ENCODE data around the gene UNC13A.

Gene UNC13A

DNA sequence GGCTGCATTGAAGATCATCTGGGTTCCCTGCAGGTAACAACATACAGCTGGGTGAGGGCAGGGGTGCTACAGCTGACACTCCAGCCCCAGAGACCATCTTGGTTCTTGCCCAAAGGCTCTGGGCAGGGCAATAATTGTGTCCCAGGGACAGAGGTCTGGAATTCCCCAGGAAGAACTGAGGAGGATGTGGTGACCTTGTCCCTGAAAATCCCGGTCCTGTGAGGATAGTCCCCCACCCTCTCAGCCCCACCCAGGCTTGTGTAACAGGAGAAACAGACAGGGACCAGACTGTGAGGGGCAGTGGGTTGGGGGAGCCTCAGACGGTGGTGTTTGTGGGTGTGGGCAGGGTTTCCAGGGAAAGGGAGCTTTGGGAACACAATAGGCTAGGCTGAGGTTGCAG, 69.2 kb downstream of the UNC13A start:
- Mint-ChIP-seq H3K27me3 (ENCODE audit: low read depth) (peaks cover 16% of the 10 kb centered on the region), H3K9me3 (no peaks in the 10 kb centered on the region), H3K4me3 (no peak overlapping the region), H3K27ac (no peak overlapping the region), H3K4me1 (ENCODE audit: low read depth) (peaks cover 11% of the 10 kb centered on the region), H3K36me3 (ENCODE audit: low read depth) (no peaks in the 10 kb centered on the region)
- no peak for DNase-seq (ENCODE audit: low spot score)

DNA sequence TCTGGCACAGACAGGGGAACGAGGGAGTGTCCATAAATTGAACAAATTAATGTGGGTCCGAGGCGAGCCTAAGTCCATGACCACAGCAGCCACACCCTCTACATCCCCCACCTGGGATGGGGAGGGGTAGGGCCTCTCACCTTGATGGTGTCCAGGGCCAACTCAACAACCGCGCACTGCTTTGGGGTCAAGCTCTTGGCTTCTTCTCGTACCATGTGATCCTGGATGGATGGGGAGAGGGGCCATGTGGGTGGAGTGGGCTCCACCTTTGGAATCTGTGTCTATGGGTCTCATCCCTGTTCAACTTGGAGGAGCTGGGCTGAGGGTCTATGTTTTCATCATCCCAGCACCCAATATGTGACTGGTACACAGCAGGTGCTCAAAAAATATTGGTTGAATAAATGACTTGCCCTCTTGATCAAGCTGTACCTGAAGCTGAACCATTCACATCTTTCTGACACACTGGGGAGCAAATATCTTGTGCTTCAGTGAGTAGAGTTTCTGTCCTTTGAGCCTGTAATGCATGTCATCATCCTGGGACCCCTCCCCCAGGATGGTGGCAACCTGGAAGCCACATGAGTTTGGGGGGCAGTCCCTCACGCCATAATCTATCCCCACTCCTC, 69.8 kb downstream of the UNC13A start:
- H3K4me3 Mint-ChIP-seq = no peak overlapping the region
- no peaks in the 10 kb centered on the region for H3K9me3 Mint-ChIP-seq
- H3K27ac Mint-ChIP-seq = no peak overlapping the region
- DNase-seq (ENCODE audit: low spot score) = no peak
- H3K4me1 Mint-ChIP-seq (ENCODE audit: low read depth) = peaks cover 11% of the 10 kb centered on the region
- no peaks in the 10 kb centered on the region for H3K36me3 Mint-ChIP-seq (ENCODE audit: low read depth)
- H3K27me3 Mint-ChIP-seq (ENCODE audit: low read depth) = peaks cover 17% of the 10 kb centered on the region

DNA sequence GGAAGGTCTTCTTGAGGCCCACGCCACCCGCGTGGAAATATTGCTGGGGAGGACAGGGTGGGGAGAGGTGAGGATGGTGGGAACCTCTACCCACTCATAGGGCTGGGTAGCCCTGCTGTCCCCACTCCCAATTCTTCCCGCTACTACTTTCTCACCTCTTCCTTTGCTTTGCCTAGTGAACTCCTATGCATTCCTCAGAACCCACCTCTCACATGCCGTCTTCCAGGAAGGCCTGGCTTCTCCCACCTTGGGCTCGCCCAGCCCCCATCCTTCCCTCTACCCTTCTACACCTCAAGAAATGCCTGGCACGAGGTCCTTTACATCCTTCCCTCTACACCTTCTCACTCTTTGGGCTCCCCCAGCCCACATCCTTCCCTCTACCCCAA, 70.4 kb downstream of the UNC13A start:
- Mint-ChIP-seq H3K27me3 (ENCODE audit: low read depth) (peaks cover 19% of the 10 kb centered on the region), H3K4me1 (ENCODE audit: low read depth) (peaks cover 10% of the 10 kb centered on the region), H3K36me3 (ENCODE audit: low read depth) (no peaks in the 10 kb centered on the region), H3K9me3 (no peaks in the 10 kb centered on the region), H3K27ac (no peak overlapping the region), H3K4me3 (no peak overlapping the region)
- DNase-seq (ENCODE audit: low spot score) = no peak

DNA sequence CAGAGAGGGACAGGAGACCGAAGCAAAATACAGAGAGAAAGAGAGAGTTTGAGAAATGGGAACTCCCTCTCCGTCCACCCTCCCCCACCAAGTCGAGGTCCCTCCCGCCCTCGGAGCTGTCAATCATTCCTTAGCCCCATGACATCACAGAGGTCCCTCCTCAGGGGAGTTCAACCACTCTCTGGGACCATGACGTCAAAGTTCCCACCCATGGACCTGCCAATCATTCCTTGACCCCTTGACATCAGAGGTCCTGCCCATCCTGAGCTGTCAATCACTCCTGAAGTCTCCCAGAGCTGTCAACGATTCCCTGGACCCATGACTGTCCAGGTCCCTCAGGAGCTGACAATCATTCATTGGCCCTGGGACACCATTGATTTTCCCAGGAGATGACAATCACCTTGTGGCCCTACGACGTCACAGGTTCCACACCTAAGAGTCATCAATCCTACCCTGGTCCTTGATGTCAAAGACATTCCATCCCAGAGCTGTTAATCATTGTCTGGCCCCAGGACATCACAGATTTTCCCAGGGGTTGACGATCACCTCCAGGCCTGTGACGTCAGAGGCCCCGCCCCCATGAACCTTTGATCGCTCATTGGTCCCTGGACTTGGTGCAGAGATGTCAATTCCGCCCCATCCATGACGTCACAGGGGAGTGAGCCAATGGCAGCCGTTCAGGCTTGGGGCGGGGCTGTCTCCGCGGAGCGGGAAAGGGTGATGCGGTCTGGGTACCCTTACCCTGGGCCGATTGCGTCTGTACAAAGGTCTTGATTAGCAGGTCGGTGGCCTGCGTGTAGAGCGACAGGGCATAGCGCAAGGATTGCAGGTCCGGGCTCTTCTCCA, 71.0 kb downstream of the UNC13A start:
- Mint-ChIP-seq H3K36me3 (ENCODE audit: low read depth) (no peaks in the 10 kb centered on the region), H3K4me1 (ENCODE audit: low read depth) (peaks cover 4% of the 10 kb centered on the region), H3K9me3 (no peaks in the 10 kb centered on the region), H3K27me3 (ENCODE audit: low read depth) (peaks cover 19% of the 10 kb centered on the region), H3K27ac (no peak overlapping the region), H3K4me3 (no peak overlapping the region)
- DNase-seq (ENCODE audit: low spot score) = no peak

DNA sequence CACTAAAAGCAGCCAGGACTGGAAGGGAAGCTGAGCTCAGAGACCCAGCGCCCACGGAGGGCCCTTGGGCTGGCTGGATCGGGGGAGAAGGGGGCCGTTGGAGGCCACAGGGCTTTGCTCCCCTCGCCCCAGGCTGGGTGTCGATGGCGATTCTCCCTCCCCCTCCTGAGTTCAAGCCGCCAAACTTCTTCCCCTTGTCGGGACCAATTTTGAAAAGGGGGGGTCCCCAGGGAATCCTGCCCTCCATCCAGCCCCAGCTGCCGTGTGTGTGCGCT, 71.5 kb downstream of the UNC13A start:
- DNase-seq (ENCODE audit: low spot score) = no peak

DNA sequence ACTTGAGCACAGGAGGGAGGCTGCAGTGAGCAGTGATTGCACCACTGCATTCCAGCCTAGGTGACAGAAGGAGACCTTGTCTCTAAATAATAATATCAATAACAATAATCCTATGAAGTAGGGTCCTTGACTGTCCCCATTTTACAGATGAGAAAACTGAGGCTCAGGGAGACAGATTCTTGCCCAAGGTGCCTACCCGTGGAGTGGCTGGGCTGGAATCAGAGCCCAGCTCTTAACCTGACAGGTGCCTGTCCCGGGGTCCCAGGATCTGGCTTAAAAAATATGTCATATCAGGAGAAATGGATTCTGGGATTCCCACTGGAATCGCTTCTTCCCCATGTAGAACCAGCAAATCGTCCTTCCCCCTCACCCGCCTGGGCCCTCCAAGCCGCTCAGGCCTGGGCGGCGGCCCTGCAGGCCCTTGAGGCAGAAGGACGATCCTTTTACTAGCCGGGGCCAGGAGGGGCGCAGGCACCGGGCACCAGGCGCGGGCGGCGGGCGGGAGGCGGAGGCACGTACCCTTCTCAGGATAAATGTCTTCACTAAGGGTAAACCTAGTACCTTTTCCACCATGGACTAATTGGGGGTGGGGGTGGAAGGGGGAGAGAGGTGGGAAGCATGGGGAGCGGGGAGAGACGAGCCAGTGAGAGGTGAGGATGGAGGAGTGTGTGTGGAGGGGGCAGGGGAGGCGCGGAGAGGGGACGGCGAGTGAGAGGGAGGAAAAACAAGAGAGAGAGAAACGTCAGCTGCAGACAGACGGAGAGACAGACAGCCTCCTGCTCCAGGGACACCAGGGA, 72.1 kb downstream of the UNC13A start:
- H3K4me3 Mint-ChIP-seq = peak overlapping the region; percentile 5
- H3K27ac Mint-ChIP-seq = no peak overlapping the region
- no peak for DNase-seq (ENCODE audit: low spot score)
- H3K36me3 Mint-ChIP-seq (ENCODE audit: low read depth) = no peaks in the 10 kb centered on the region
- no peaks in the 10 kb centered on the region for H3K9me3 Mint-ChIP-seq
- no peaks in the 10 kb centered on the region for H3K4me1 Mint-ChIP-seq (ENCODE audit: low read depth)
- peaks cover 19% of the 10 kb centered on the region for H3K27me3 Mint-ChIP-seq (ENCODE audit: low read depth)

More for the DNA sequence above, 71.5 kb downstream of the UNC13A start:
- peaks cover 19% of the 10 kb centered on the region for H3K27me3 Mint-ChIP-seq (ENCODE audit: low read depth)
- no peaks in the 10 kb centered on the region for H3K9me3 Mint-ChIP-seq
- no peaks in the 10 kb centered on the region for H3K4me1 Mint-ChIP-seq (ENCODE audit: low read depth)
- peak overlapping the region; percentile 5 for H3K4me3 Mint-ChIP-seq
- H3K27ac Mint-ChIP-seq = no peak overlapping the region
- no peaks in the 10 kb centered on the region for H3K36me3 Mint-ChIP-seq (ENCODE audit: low read depth)

DNA sequence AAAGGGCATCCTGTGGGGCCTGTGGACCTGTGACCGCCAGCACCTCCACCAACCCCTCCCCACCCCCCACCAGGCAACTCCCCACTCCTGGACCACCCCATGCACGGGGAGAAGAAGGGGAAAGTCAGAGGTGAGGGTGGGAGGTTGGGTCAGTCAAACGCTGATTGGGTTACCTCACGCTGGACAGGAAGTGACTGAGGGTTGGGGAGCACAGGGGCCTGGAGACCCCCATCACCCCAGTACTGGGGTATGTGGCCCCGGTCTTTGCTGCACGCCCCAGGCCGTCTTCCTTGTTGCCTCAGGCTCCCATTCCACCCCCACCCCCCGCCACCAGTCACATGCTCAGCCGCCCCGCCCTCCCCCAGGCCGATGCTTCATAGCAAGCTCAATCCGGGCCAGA, 73.7 kb downstream of the UNC13A start:
- no peak overlapping the region for H3K4me3 Mint-ChIP-seq
- no peaks in the 10 kb centered on the region for H3K9me3 Mint-ChIP-seq
- no peak for DNase-seq (ENCODE audit: low spot score)
- H3K27me3 Mint-ChIP-seq (ENCODE audit: low read depth) = peaks cover 19% of the 10 kb centered on the region
- no peaks in the 10 kb centered on the region for H3K36me3 Mint-ChIP-seq (ENCODE audit: low read depth)
- no peaks in the 10 kb centered on the region for H3K4me1 Mint-ChIP-seq (ENCODE audit: low read depth)
- no peak overlapping the region for H3K27ac Mint-ChIP-seq

DNA sequence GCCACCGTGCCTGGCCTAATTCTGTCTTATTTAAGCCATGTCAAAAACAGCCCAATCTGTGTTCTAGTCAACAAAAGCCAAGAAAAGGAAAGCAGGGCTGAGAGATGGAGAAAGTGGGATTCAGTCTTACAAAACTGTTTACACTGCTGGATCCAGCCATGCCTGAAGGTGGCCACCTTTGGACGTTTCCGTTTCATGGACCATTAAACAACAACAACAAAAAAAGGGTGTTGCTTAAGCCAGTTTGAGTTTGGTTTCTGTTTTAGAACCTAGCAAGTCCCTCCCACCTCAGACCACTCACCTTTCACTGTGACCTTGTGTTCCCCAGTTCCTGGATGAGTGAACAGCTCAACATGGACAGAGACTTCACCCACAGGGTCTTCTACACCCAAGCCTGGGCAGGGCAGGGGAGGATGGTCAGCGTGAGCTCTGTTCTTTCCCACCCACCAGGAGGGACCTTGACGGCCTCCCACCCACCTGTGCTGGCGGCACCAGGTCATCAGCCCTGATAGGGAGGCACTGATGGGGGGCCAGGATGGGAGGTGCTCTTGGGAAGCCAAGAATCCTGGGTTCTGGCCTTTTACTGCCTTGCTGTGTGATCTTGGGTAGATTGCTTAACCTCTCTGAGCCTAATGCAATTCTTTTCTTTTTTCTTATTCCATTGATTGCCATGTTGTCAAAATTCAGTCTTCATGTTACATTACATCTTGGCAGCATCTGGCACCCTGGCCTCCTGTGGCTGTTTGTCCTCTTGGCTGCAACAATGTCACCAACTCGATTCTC, 76.5 kb downstream of the UNC13A start:
- no peak overlapping the region for H3K27ac Mint-ChIP-seq
- H3K4me1 Mint-ChIP-seq (ENCODE audit: low read depth) = peaks cover 3% of the 10 kb centered on the region
- no peaks in the 10 kb centered on the region for H3K36me3 Mint-ChIP-seq (ENCODE audit: low read depth)
- no peak overlapping the region for H3K4me3 Mint-ChIP-seq
- no peak for DNase-seq (ENCODE audit: low spot score)
- H3K9me3 Mint-ChIP-seq = no peaks in the 10 kb centered on the region
- H3K27me3 Mint-ChIP-seq (ENCODE audit: low read depth) = peaks cover 8% of the 10 kb centered on the region

DNA sequence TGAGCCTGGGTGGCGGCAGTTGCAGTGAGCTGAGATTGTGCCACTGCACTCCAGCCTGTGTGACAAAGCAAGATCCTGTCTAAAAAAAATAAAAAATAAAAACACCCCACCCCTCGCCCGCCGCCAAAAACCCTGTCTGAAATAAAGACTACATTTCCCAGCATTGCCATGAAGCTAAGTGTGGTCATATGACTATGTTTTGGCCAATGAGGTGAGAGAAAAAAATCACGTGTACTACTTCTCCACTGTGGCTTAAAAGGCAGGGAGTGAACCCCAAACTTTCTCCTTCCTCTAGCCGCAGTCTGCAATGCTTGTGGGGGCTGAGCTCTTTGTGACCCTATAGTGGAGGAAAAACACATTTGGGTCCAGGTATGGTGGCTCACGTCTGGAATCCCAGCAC, 77.8 kb downstream of the UNC13A start:
- H3K27ac Mint-ChIP-seq = no peak overlapping the region
- peaks cover 5% of the 10 kb centered on the region for H3K27me3 Mint-ChIP-seq (ENCODE audit: low read depth)
- peaks cover 6% of the 10 kb centered on the region for H3K4me1 Mint-ChIP-seq (ENCODE audit: low read depth)
- DNase-seq (ENCODE audit: low spot score) = no peak
- H3K36me3 Mint-ChIP-seq (ENCODE audit: low read depth) = no peaks in the 10 kb centered on the region
- H3K9me3 Mint-ChIP-seq = no peaks in the 10 kb centered on the region
- H3K4me3 Mint-ChIP-seq = no peak overlapping the region

DNA sequence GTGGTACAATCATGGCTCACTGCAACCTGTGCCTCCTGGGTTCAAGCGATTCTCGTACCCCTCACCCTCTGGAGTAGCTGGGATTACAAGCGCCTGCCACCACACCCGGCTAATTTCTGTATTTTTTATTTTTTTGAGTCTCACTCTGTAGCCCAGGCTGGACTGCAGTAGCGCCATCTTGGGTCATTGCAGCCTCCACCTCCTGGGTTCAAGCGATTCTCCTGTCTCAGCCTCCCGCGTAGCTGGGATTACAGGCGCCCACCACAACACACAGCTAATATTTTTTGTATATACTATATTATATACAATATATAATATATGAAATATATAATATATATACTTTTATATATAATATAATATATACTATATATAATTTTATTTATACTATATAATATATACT, 80.2 kb downstream of the UNC13A start:
- H3K27me3 Mint-ChIP-seq (ENCODE audit: low read depth) = peaks cover 18% of the 10 kb centered on the region
- H3K36me3 Mint-ChIP-seq (ENCODE audit: low read depth) = no peaks in the 10 kb centered on the region
- no peak for DNase-seq (ENCODE audit: low spot score)
- H3K27ac Mint-ChIP-seq = no peak overlapping the region
- no peaks in the 10 kb centered on the region for H3K9me3 Mint-ChIP-seq
- H3K4me3 Mint-ChIP-seq = no peak overlapping the region
- H3K4me1 Mint-ChIP-seq (ENCODE audit: low read depth) = peaks cover 6% of the 10 kb centered on the region

DNA sequence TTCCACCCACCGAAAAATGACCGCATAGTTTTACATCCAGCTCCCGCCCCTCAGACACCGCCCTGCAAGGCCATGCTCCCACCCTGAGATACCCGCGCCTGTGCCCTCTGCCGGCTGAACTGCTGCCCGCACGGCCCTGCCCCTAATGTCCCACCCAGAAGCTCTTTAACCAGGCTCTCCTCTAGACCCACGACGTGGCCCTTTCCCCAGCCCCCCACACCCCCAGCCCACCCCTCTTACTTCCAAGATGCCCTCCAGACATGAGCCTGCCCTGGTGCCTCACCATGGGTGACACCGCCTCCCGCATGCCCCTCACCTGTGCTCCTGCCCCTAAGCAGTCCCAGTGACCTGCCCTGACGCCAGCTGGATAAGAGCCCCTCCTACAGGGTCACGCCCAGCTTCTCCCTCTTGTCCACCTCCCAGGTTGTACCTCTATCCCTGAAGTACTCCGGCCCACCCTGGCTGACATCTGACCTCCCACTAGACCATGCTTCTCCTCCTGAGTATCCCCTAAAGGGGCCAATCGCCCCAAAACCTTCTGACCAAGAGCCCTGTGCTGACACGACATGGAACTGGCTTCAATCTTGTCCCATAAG, 81.5 kb downstream of the UNC13A start:
- H3K4me1 Mint-ChIP-seq (ENCODE audit: low read depth) = peaks cover 6% of the 10 kb centered on the region
- H3K9me3 Mint-ChIP-seq = no peaks in the 10 kb centered on the region
- no peak for DNase-seq (ENCODE audit: low spot score)
- H3K27ac Mint-ChIP-seq = no peak overlapping the region
- peaks cover 28% of the 10 kb centered on the region for H3K27me3 Mint-ChIP-seq (ENCODE audit: low read depth)
- peak overlapping the region; percentile 77 for H3K4me3 Mint-ChIP-seq
- H3K36me3 Mint-ChIP-seq (ENCODE audit: low read depth) = no peaks in the 10 kb centered on the region

DNA sequence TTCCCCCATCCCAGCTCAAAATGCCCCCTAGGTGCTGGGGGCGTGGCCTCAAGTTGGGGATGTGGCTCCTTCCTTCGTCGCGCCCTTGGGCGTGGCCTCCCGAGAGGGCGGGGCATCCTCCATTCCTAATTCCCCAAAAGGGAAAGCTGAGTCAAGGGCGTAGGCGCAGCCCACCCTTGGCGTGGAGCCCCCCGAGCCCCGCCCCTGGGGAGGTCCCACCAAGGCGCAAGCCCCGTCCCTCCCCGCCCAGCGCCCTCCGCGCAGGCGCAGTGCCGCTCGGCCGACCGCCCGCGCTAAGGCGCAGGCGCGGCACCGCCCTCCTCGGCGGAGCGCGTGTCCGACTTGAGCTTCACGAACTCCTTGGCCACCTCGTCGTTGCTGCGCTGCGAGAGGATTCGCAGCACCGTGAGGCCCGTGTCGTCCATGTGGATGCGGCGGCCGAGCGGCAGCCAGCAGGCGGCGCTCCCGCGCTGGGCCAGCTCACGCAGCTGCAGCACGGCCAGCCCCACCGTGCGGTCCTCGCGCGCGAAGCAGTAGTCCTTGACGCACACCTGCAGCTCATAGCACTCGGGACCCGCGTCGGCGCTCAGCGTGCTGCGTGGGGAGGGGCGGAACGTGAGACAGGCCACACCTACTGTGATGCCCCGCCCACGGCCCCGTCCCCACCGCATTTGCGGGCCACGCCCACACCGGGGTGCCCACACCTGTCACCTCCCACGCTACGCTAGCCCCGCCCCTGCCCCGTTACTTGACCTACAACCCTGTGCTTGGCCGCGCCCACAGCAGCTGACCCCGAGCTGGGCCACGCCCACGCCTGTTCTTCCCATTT, 82.2 kb downstream of the UNC13A start:
- Mint-ChIP-seq H3K4me1 (ENCODE audit: low read depth) (peaks cover 6% of the 10 kb centered on the region), H3K9me3 (no peaks in the 10 kb centered on the region), H3K27ac (no peak overlapping the region), H3K36me3 (ENCODE audit: low read depth) (no peaks in the 10 kb centered on the region), H3K27me3 (ENCODE audit: low read depth) (peaks cover 33% of the 10 kb centered on the region), H3K4me3 (peak overlapping the region; percentile 77)
- DNase-seq (ENCODE audit: low spot score) = peak; percentile 77

DNA sequence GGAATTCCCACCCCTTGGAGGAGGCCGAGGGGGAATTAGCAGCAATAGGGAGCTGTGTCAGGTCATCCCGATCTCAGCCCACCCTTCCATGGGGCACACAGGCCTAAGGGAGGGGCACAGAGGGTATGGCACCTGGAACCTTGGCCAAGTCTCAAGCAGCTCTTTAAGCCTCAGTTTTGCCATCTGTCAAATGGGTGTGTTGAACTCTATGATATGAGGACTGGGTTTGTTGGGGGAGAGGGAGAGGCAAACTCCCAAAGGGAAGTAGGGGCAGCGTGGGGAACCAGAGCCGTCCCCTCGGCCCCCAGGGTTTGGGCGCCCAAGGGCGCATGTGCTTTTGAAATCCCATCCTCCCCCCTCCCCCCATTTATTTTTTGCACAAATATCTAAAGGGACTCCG, 83.0 kb downstream of the UNC13A start:
- peaks cover 34% of the 10 kb centered on the region for H3K27me3 Mint-ChIP-seq (ENCODE audit: low read depth)
- H3K36me3 Mint-ChIP-seq (ENCODE audit: low read depth) = no peaks in the 10 kb centered on the region
- H3K4me3 Mint-ChIP-seq = no peak overlapping the region
- no peak overlapping the region for H3K27ac Mint-ChIP-seq
- H3K4me1 Mint-ChIP-seq (ENCODE audit: low read depth) = peaks cover 6% of the 10 kb centered on the region
- no peak for DNase-seq (ENCODE audit: low spot score)
- H3K9me3 Mint-ChIP-seq = no peaks in the 10 kb centered on the region
